ENCODE measurements around the gene ATXN7L3.
"Not testable (repeated sequence)": the region's sequence is repeated elsewhere in the genome, so short reads cannot be mapped to it uniquely, and the experiment has no call there.

Gene ATXN7L3

GRCh38 chr17:44164476-44164875 lies 35.2 kb downstream of the ATXN7L3 start:
- in situ Hi-C loops (cut with HindIII; ENCODE audit: low sequenced_read_pairs): no loop called here
- no peak for TF ChIP-seq CTCF (IDR thresholded peaks at IDR 0.05; ENCODE audit: low read depth, low read length)
- DNase-seq (ENCODE audit: low read depth, low spot score): no peak
- H3K4me3 ChIP-seq (ENCODE audit: low read depth, low read length): no peak overlapping the region

- in situ Hi-C loops (cut with HindIII; ENCODE audit: low sequenced_read_pairs): no loop called here
- no peak overlapping the region for H3K4me3 ChIP-seq (ENCODE audit: low read depth, low read length)
- DNase-seq (ENCODE audit: low read depth, low spot score): no peak
- no peak for TF ChIP-seq CTCF (IDR thresholded peaks at IDR 0.05; ENCODE audit: low read depth, low read length)
Measured at GRCh38 chr17:44159519-44160210, 40.0 kb downstream of the ATXN7L3 start.

- DNase-seq (ENCODE audit: low read depth, low spot score): no peak
- no peak for TF ChIP-seq CTCF (IDR thresholded peaks at IDR 0.05; ENCODE audit: low read depth, low read length)
- no peak overlapping the region for H3K4me3 ChIP-seq (ENCODE audit: low read depth, low read length)
- in situ Hi-C loops (cut with HindIII; ENCODE audit: low sequenced_read_pairs): no loop called here
Measured at GRCh38 chr17:44155488-44155887, 44.2 kb downstream of the ATXN7L3 start.

- in situ Hi-C loops (cut with HindIII; ENCODE audit: low sequenced_read_pairs): no loop called here
- DNase-seq (ENCODE audit: low read depth, low spot score): no peak
- H3K4me3 ChIP-seq (ENCODE audit: low read depth, low read length): no peak overlapping the region
- TF ChIP-seq CTCF (IDR thresholded peaks at IDR 0.05; ENCODE audit: low read depth, low read length): no peak
Measured at GRCh38 chr17:44152875-44153274, 46.8 kb downstream of the ATXN7L3 start.

GRCh38 chr17:44149750-44150329 lies 49.8 kb downstream of the ATXN7L3 start:
- TF ChIP-seq CTCF (IDR thresholded peaks at IDR 0.05; ENCODE audit: low read depth, low read length): no peak

GRCh38 chr17:44149066-44149465 lies 50.6 kb downstream of the ATXN7L3 start:
- in situ Hi-C loops (cut with HindIII; ENCODE audit: low sequenced_read_pairs): not testable (repeated sequence)

More at GRCh38 chr17:44149750-44150329, 49.8 kb downstream of the ATXN7L3 start:
- in situ Hi-C loops (cut with HindIII; ENCODE audit: low sequenced_read_pairs): no loop called here
- DNase-seq (ENCODE audit: low read depth, low spot score): no peak
- H3K4me3 ChIP-seq (ENCODE audit: low read depth, low read length): no peak overlapping the region

GRCh38 chr17:44147812-44148211 lies 51.9 kb downstream of the ATXN7L3 start:
- H3K4me3 ChIP-seq (ENCODE audit: low read depth, low read length): no peak overlapping the region
- DNase-seq (ENCODE audit: low read depth, low spot score): no peak
- in situ Hi-C loops (cut with HindIII; ENCODE audit: low sequenced_read_pairs): no loop called here
- no peak for TF ChIP-seq CTCF (IDR thresholded peaks at IDR 0.05; ENCODE audit: low read depth, low read length)

More at GRCh38 chr17:44149066-44149465, 50.6 kb downstream of the ATXN7L3 start:
- H3K4me3 ChIP-seq (ENCODE audit: low read depth, low read length); DNase-seq (ENCODE audit: low read depth, low spot score): not testable (repeated sequence)
